BLaER1 treated with 17β-estradiol and CSF1 and Interleukin-3, amounts not matched to agents 10 nM and 100 nM (cell line): ENCODE measurements around the gene DOCK1.

ENCODE experiments used
- H3K27ac ChIP-seq, 11 experiments: shearing (Covaris generic); formaldehyde crosslinking; 2 replicates each; pipeline ENCODE4 v1.8.1; 2022
- H3K27me3 ChIP-seq, 11 experiments: shearing (Covaris generic); formaldehyde crosslinking; 2 replicates each; pipeline ENCODE4 v1.8.1; 2022
- H3K36me3 ChIP-seq, 11 experiments: shearing (Covaris generic); formaldehyde crosslinking; 2 replicates each; pipeline ENCODE4 v1.8.1; 2022
- H3K4me1 ChIP-seq, 10 experiments: shearing (Covaris generic); formaldehyde crosslinking; 2 replicates each; pipeline ENCODE4 v1.8.1; 2022
- H3K4me2 ChIP-seq, 11 experiments: shearing (Covaris generic); formaldehyde crosslinking; 2 replicates each; pipeline ENCODE4 v1.8.1; 2022
- H3K4me3 ChIP-seq, 10 experiments: shearing (Covaris generic); formaldehyde crosslinking; 2 replicates each; pipeline ENCODE4 v1.8.1; 2022
- H3K9ac ChIP-seq, 11 experiments: shearing (Covaris generic); formaldehyde crosslinking; 2 replicates each; pipeline ENCODE4 v1.8.1; 2022
- H3K9me3 ChIP-seq, 11 experiments: shearing (Covaris generic); formaldehyde crosslinking; replicated peaks in 1 of 11; 2 replicates each; pipeline ENCODE4 v1.8.1; 2022
- H4K20me1 ChIP-seq, 11 experiments: shearing (Covaris generic); formaldehyde crosslinking; 2 replicates each; pipeline ENCODE4 v1.8.1; 2022
- Cebpa-rat ChIP-seq, 11 experiments: shearing (Covaris generic); IDR thresholded peaks; 2 replicates each; pipeline ENCODE4 v1.8.1; 2022

DOCK1 gene

GRCh38 chr10:127320176-127320575 is 414.9 kb downstream of the DOCK1 start:
- Histone ChIP-seq H3K27ac (no peak overlapping the region), H3K9me3 (no peaks in the 10 kb centered on the region), H3K9ac (no peak overlapping the region), H3K4me1 (no peaks in the 10 kb centered on the region), H3K4me2 (no peak overlapping the region), H3K27me3 (no peaks in the 10 kb centered on the region), H4K20me1 (no peaks in the 10 kb centered on the region; a peak in 1 of 22 replicates), H3K4me3 (no peak overlapping the region), H3K36me3 (no peaks in the 10 kb centered on the region)
- TF ChIP-seq Cebpa-rat (IDR thresholded peaks at IDR 0.05) = no peak

GRCh38 chr10:127322286-127322685 is 417.1 kb downstream of the DOCK1 start:
- Histone ChIP-seq H3K9me3 (no peaks in the 10 kb centered on the region), H4K20me1 (no peaks in the 10 kb centered on the region; a peak in 1 of 22 replicates), H3K27me3 (no peaks in the 10 kb centered on the region), H3K36me3 (no peaks in the 10 kb centered on the region), H3K4me2 (no peak overlapping the region), H3K4me1 (no peaks in the 10 kb centered on the region), H3K9ac (no peak overlapping the region), H3K27ac (no peak overlapping the region), H3K4me3 (no peak overlapping the region)
- TF ChIP-seq Cebpa-rat (IDR thresholded peaks at IDR 0.05) = no peak

- H3K27me3 ChIP-seq = no peaks in the 10 kb centered on the region
- no peak overlapping the region for H3K9ac ChIP-seq
- no peak overlapping the region for H3K4me3 ChIP-seq
- no peaks in the 10 kb centered on the region for H3K36me3 ChIP-seq
- H3K9me3 ChIP-seq = no peaks in the 10 kb centered on the region
- no peaks in the 10 kb centered on the region; a peak in 1 of 22 replicates for H4K20me1 ChIP-seq
- H3K4me1 ChIP-seq = no peaks in the 10 kb centered on the region
- no peak overlapping the region for H3K27ac ChIP-seq
- TF ChIP-seq Cebpa-rat (IDR thresholded peaks at IDR 0.05) = no peak
- H3K4me2 ChIP-seq = no peak overlapping the region
Measured at GRCh38 chr10:127325506-127325905, 420.3 kb downstream of the DOCK1 start.

- Histone ChIP-seq H3K9me3 (0 out of 22 replicates have a peak, but pooled peaks cover 0 to 4% (median 0%) of the 10 kb centered on the region in 11 experiments), H3K4me1 (no peaks in the 10 kb centered on the region), H3K27ac (no peak overlapping the region), H3K4me3 (no peak overlapping the region), H3K36me3 (no peaks in the 10 kb centered on the region), H3K9ac (no peak overlapping the region), H3K4me2 (no peak overlapping the region), H3K27me3 (no peaks in the 10 kb centered on the region), H4K20me1 (no peaks in the 10 kb centered on the region; a peak in 1 of 22 replicates)
- TF ChIP-seq Cebpa-rat (IDR thresholded peaks at IDR 0.05) = no peak
Measured at GRCh38 chr10:127326883-127327282, 421.7 kb downstream of the DOCK1 start.

DNA sequence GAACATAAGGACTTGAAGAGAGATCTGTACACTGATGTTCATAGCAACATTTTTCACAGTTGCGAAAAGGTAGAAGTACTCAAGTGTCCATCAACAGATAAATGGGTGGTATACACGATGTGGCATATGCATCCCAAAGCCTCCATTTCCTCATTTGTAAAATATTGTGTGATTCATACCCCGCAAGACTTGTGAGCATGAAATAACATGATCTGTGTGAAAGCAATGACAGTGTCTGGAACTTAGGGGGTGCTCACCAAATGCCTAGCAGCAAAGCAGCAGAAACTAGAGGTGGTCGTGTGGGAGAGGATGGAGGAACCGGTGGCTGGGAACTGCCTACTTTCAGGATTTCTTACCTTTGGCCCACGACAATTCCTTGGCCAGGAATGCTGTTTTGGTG is 426.5 kb downstream of the DOCK1 start:
- Histone ChIP-seq H3K36me3 (no peaks in the 10 kb centered on the region), H3K4me1 (no peaks in the 10 kb centered on the region), H3K9ac (no peak overlapping the region), H3K27ac (no peak overlapping the region), H3K4me2 (no peak overlapping the region), H3K4me3 (no peak overlapping the region), H3K27me3 (no peaks in the 10 kb centered on the region), H4K20me1 (no peaks in the 10 kb centered on the region), H3K9me3 (0 out of 22 replicates have a peak, but pooled peaks cover 0 to 4% (median 0%) of the 10 kb centered on the region in 11 experiments)
- no peak for TF ChIP-seq Cebpa-rat (IDR thresholded peaks at IDR 0.05)

DNA sequence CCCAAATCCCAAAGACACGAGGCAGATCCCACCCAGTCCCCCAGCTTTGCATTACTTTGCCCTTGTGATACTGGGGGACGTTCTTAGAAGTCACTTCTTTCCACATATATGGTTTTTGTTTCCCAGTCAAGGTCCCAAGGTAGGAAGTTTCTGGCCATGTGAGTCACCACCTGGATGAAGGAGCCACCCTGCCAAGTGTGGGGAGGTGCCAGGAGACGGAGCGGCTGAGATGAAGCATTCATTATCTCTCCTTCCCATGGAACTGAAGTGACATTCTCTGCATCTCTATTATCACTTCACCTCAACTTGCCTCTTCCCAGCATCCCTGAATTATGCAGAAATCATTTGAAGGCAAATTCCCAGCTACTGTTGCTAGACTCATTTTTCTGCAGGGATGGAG is 427.4 kb downstream of the DOCK1 start:
- Histone ChIP-seq H3K4me2 (no peak overlapping the region), H3K27me3 (no peaks in the 10 kb centered on the region), H3K27ac (no peak overlapping the region), H3K36me3 (no peaks in the 10 kb centered on the region), H3K4me1 (no peaks in the 10 kb centered on the region; a peak in 1 of 20 replicates), H3K9me3 (0 out of 22 replicates have a peak, but pooled peaks cover 0 to 4% (median 0%) of the 10 kb centered on the region in 11 experiments), H3K4me3 (no peak overlapping the region), H3K9ac (no peak overlapping the region), H4K20me1 (no peaks in the 10 kb centered on the region)
- no peak for TF ChIP-seq Cebpa-rat (IDR thresholded peaks at IDR 0.05)

- H3K9me3 ChIP-seq = no peaks in the 10 kb centered on the region
- no peak overlapping the region for H3K4me2 ChIP-seq
- no peaks in the 10 kb centered on the region for H3K36me3 ChIP-seq
- no peak overlapping the region for H3K9ac ChIP-seq
- no peaks in the 10 kb centered on the region for H3K27me3 ChIP-seq
- H3K27ac ChIP-seq = no peak overlapping the region
- no peaks in the 10 kb centered on the region for H4K20me1 ChIP-seq
- H3K4me3 ChIP-seq = no peak overlapping the region
- no peak for TF ChIP-seq Cebpa-rat (IDR thresholded peaks at IDR 0.05)
- H3K4me1 ChIP-seq = no peaks in the 10 kb centered on the region; a peak in 1 of 20 replicates
Measured at GRCh38 chr10:127337801-127338200, 432.6 kb downstream of the DOCK1 start.

- H3K4me1 ChIP-seq = no peaks in the 10 kb centered on the region; a peak in 1 of 20 replicates
- no peaks in the 10 kb centered on the region for H3K36me3 ChIP-seq
- no peak overlapping the region for H3K27ac ChIP-seq
- no peak for TF ChIP-seq Cebpa-rat (IDR thresholded peaks at IDR 0.05)
- no peaks in the 10 kb centered on the region for H3K27me3 ChIP-seq
- no peaks in the 10 kb centered on the region for H3K9me3 ChIP-seq
- H3K4me3 ChIP-seq = no peak overlapping the region
- H3K9ac ChIP-seq = no peak overlapping the region
- H3K4me2 ChIP-seq = no peak overlapping the region
- H4K20me1 ChIP-seq = no peaks in the 10 kb centered on the region
Measured at GRCh38 chr10:127338399-127339110, 433.3 kb downstream of the DOCK1 start.

GRCh38 chr10:127343821-127344220 is 438.6 kb downstream of the DOCK1 start:
- H3K4me3 ChIP-seq = no peak overlapping the region
- TF ChIP-seq Cebpa-rat (IDR thresholded peaks at IDR 0.05) = no peak
- no peak overlapping the region for H3K9ac ChIP-seq
- no peaks in the 10 kb centered on the region for H3K27me3 ChIP-seq
- no peaks in the 10 kb centered on the region for H3K36me3 ChIP-seq
- no peak overlapping the region for H3K27ac ChIP-seq
- no peak overlapping the region for H3K4me2 ChIP-seq
- no peaks in the 10 kb centered on the region for H4K20me1 ChIP-seq
- H3K9me3 ChIP-seq = no peaks in the 10 kb centered on the region
- H3K4me1 ChIP-seq = peaks cover 0 to 6% (median 0%) of the 10 kb centered on the region in 10 experiments; a peak in 1 of 20 replicates

GRCh38 chr10:127344346-127344745 is 439.1 kb downstream of the DOCK1 start:
- Histone ChIP-seq H3K9me3 (no peaks in the 10 kb centered on the region), H3K4me1 (peaks cover 0 to 6% (median 0%) of the 10 kb centered on the region in 10 experiments; a peak in 1 of 20 replicates), H4K20me1 (no peaks in the 10 kb centered on the region), H3K27me3 (no peaks in the 10 kb centered on the region), H3K36me3 (no peaks in the 10 kb centered on the region), H3K4me3 (no peak overlapping the region), H3K9ac (no peak overlapping the region), H3K4me2 (no peak overlapping the region), H3K27ac (no peak overlapping the region)
- no peak for TF ChIP-seq Cebpa-rat (IDR thresholded peaks at IDR 0.05)
